Neuronal stem cell (in vitro differentiated cells): Measurements from ENCODE around the gene KCNT2.

Experiments
- DNase-seq: peaks from one replicate; pipeline ENCODE4 v3.0.0-alpha.2; 2013; ENCODE audit warnings: low spot score
- H2AFZ ChIP-seq: one replicate; pipeline ENCODE4 v1.6.1; 2013; ENCODE audit warnings: mild to moderate bottlenecking, low read length, inconsistent platforms
- H2AK5ac ChIP-seq: 2 replicates; pipeline ENCODE4 v1.6.1; 2013; ENCODE audit warnings: low read depth, mild to moderate bottlenecking, inconsistent platforms, low read length, moderate library complexity, mixed read lengths
- H2BK120ac ChIP-seq: 2 replicates; pipeline ENCODE4 v1.6.1; 2013; ENCODE audit warnings: low read depth, mild to moderate bottlenecking, inconsistent platforms, low read length, moderate library complexity, mixed read lengths
- H2BK12ac ChIP-seq: one replicate; pipeline ENCODE4 v1.6.1; 2013; ENCODE audit warnings: low read length, inconsistent platforms
- H2BK15ac ChIP-seq: 2 replicates; pipeline ENCODE4 v1.6.1; 2013; ENCODE audit warnings: mild to moderate bottlenecking, low read length, inconsistent platforms, mixed read lengths
- H2BK5ac ChIP-seq: one replicate; pipeline ENCODE4 v1.6.1; 2013; ENCODE audit warnings: inconsistent platforms, mild to moderate bottlenecking, low read length, moderate library complexity
- H3K14ac ChIP-seq: one replicate; pipeline ENCODE4 v1.6.1; 2013; ENCODE audit warnings: low read length, inconsistent platforms
- H3K18ac ChIP-seq: 2 replicates; pipeline ENCODE4 v1.6.1; 2013; ENCODE audit warnings: low read length, inconsistent platforms
- H3K23ac ChIP-seq: 2 replicates; pipeline ENCODE4 v1.6.1; 2013; ENCODE audit warnings: low read depth, mild to moderate bottlenecking, mixed read lengths, low read length, inconsistent platforms; ENCODE audit not compliant: poor library complexity
- H3K27ac ChIP-seq: replicated peaks from 3 replicates; pipeline ENCODE4 v1.5.1; 2013; ENCODE audit warnings: low read length, inconsistent platforms
- H3K27me3 ChIP-seq, 3 experiments: 2 replicates each; pipeline ENCODE4 v1.6.1; 2013; ENCODE audit warnings: low read length in 3 of 3, mild to moderate bottlenecking in 2 of 3, inconsistent platforms in 1 of 3, low read depth in 1 of 3, mixed read lengths in 1 of 3, moderate library complexity in 1 of 3; ENCODE audit not compliant: control insufficient read depth in 3 of 3, insufficient read depth in 3 of 3
- H3K36me3 ChIP-seq, 2 donors: replicated peaks in 1 of 2; 2 replicates each; pipeline ENCODE4 v1.6.1; 2013; ENCODE audit warnings: low read length in 2 of 2; ENCODE audit not compliant: control insufficient read depth in 2 of 2, insufficient read depth in 2 of 2
- H3K4ac ChIP-seq: 2 replicates; pipeline ENCODE4 v1.6.1; 2013; ENCODE audit warnings: inconsistent platforms, mild to moderate bottlenecking, low read length, moderate library complexity
- H3K4me1 ChIP-seq, 2 donors: 1 replicate in 1 of 2; 2 replicates in 1 of 2; pipeline ENCODE4 v1.6.1; 2013; ENCODE audit warnings: low read length in 2 of 2, low read depth in 1 of 2; ENCODE audit not compliant: control insufficient read depth in 2 of 2, insufficient read depth in 1 of 2
- H3K4me2 ChIP-seq: one replicate; pipeline ENCODE4 v1.6.1; 2013; ENCODE audit warnings: mild to moderate bottlenecking, low read length, inconsistent platforms; ENCODE audit not compliant: insufficient read depth, poor library complexity, severe bottlenecking
- H3K4me3 ChIP-seq, 2 donors: 2 replicates each; pipeline ENCODE4 v1.5.1; 2013; ENCODE audit warnings: low read length in 2 of 2, mild to moderate bottlenecking in 2 of 2, inconsistent platforms in 1 of 2, moderate library complexity in 1 of 2
- H3K79me1 ChIP-seq: one replicate; pipeline ENCODE4 v1.6.1; 2013; ENCODE audit warnings: low read depth, mild to moderate bottlenecking, inconsistent platforms, low read length, moderate library complexity
- H3K9ac ChIP-seq: one replicate; pipeline ENCODE4 v1.6.1; 2013; ENCODE audit warnings: mild to moderate bottlenecking, low read depth, low read length, inconsistent platforms; ENCODE audit not compliant: poor library complexity
- H3K9me3 ChIP-seq, 2 donors: replicated peaks in 1 of 2; 2 replicates each; pipeline versions ENCODE3 to v1.6.1; 2013; ENCODE audit warnings: low read length in 2 of 2, mild to moderate bottlenecking in 2 of 2, inconsistent platforms in 1 of 2, low read depth in 1 of 2, mixed read lengths in 1 of 2, moderate library complexity in 1 of 2; ENCODE audit not compliant: control insufficient read depth in 2 of 2, insufficient read depth in 1 of 2
- H4K8ac ChIP-seq: one replicate; pipeline ENCODE4 v1.6.1; 2013; ENCODE audit warnings: low read depth, mild to moderate bottlenecking, inconsistent platforms, low read length, moderate library complexity
- H4K91ac ChIP-seq: one replicate; pipeline ENCODE4 v1.6.1; 2013; ENCODE audit warnings: low read length, low read depth, mild to moderate bottlenecking, inconsistent platforms; ENCODE audit not compliant: poor library complexity
- WGBS, 2 donors: extraction: QIAGEN DNeasy Blood & Tissue Kit; methylation state at CpG; one replicate each; pipeline ENCODE4 v1.1.7; 2013; ENCODE audit warnings: missing lambda C conversion rate in 2 of 2, mixed read lengths in 1 of 2; ENCODE audit not compliant: insufficient read length in 2 of 2, insufficient replicate concordance in 1 of 2; ENCODE audit errors: extremely low coverage in 2 of 2; 5-methylcytosine and 5-hydroxymethylcytosine counted together

The KCNT2 gene

GRCh38 chr1:196438329-196438728, 169.9 kb downstream of the KCNT2 start:
- Histone ChIP-seq H2BK12ac (no peak overlapping the region), H3K14ac (no peak overlapping the region), H3K27ac (no peak overlapping the region), H3K18ac (no peak overlapping the region), H2AK5ac (no peak overlapping the region), H2AFZ (no peak overlapping the region), H3K36me3 (no peaks in the 10 kb centered on the region), H2BK5ac (no peak overlapping the region), H3K27me3 (no peaks in the 10 kb centered on the region), H3K4me3 (no peak overlapping the region), H3K9me3 (no peaks in the 10 kb centered on the region), H4K91ac (no peak overlapping the region), H2BK15ac (no peak overlapping the region), H2BK120ac (no peak overlapping the region), H3K79me1 (no peaks in the 10 kb centered on the region), H3K4me2 (no peak overlapping the region), H3K23ac (no peak overlapping the region), H4K8ac (no peak overlapping the region), H3K4me1 (no peaks in the 10 kb centered on the region), H3K9ac (no peak overlapping the region), H3K4ac (no peak overlapping the region)
- WGBS, 2 donors: no CpG with 5 or more reads among the region's 2 CpGs
- DNase-seq: no peak

GRCh38 chr1:196437671-196438070, 170.6 kb downstream of the KCNT2 start:
- no peaks in the 10 kb centered on the region for H3K27me3 ChIP-seq
- no peak overlapping the region for H3K4me2 ChIP-seq
- H3K27ac ChIP-seq: no peak overlapping the region
- H2AFZ ChIP-seq: no peak overlapping the region
- H3K4me3 ChIP-seq: no peak overlapping the region
- H3K23ac ChIP-seq: no peak overlapping the region
- H2AK5ac ChIP-seq: no peak overlapping the region
- no peak overlapping the region for H2BK12ac ChIP-seq
- no peak for DNase-seq
- H3K4ac ChIP-seq: no peak overlapping the region
- H2BK120ac ChIP-seq: no peak overlapping the region
- no peaks in the 10 kb centered on the region for H3K9me3 ChIP-seq
- no peak overlapping the region for H3K9ac ChIP-seq
- no peak overlapping the region for H2BK15ac ChIP-seq
- H2BK5ac ChIP-seq: no peak overlapping the region
- H3K36me3 ChIP-seq: no peaks in the 10 kb centered on the region
- H3K18ac ChIP-seq: no peak overlapping the region
- no peaks in the 10 kb centered on the region for H3K79me1 ChIP-seq
- H4K91ac ChIP-seq: no peak overlapping the region
- H3K14ac ChIP-seq: no peak overlapping the region
- no peaks in the 10 kb centered on the region for H3K4me1 ChIP-seq
- no peak overlapping the region for H4K8ac ChIP-seq

GRCh38 chr1:196433000-196433399, 175.2 kb downstream of the KCNT2 start:
- H2BK120ac ChIP-seq: no peak overlapping the region
- H3K27me3 ChIP-seq: no peaks in the 10 kb centered on the region
- no peak overlapping the region for H3K4me2 ChIP-seq
- H3K9ac ChIP-seq: no peak overlapping the region
- no peaks in the 10 kb centered on the region for H3K79me1 ChIP-seq
- H3K4ac ChIP-seq: no peak overlapping the region
- no peaks in the 10 kb centered on the region for H3K9me3 ChIP-seq
- no peak overlapping the region for H3K4me3 ChIP-seq
- peaks cover 0 to 3% of the 10 kb centered on the region in 2 donors for H3K36me3 ChIP-seq
- H3K14ac ChIP-seq: no peak overlapping the region
- H4K91ac ChIP-seq: no peak overlapping the region
- no peak overlapping the region for H2BK12ac ChIP-seq
- H3K18ac ChIP-seq: no peak overlapping the region
- peaks cover 0 to 3% of the 10 kb centered on the region in 2 donors for H3K4me1 ChIP-seq
- H3K27ac ChIP-seq: no peak overlapping the region
- no peak overlapping the region for H3K23ac ChIP-seq
- H2AFZ ChIP-seq: no peak overlapping the region
- no peak overlapping the region for H2AK5ac ChIP-seq
- H4K8ac ChIP-seq: no peak overlapping the region
- no peak for DNase-seq
- no peak overlapping the region for H2BK5ac ChIP-seq
- no peak overlapping the region for H2BK15ac ChIP-seq

DNA sequence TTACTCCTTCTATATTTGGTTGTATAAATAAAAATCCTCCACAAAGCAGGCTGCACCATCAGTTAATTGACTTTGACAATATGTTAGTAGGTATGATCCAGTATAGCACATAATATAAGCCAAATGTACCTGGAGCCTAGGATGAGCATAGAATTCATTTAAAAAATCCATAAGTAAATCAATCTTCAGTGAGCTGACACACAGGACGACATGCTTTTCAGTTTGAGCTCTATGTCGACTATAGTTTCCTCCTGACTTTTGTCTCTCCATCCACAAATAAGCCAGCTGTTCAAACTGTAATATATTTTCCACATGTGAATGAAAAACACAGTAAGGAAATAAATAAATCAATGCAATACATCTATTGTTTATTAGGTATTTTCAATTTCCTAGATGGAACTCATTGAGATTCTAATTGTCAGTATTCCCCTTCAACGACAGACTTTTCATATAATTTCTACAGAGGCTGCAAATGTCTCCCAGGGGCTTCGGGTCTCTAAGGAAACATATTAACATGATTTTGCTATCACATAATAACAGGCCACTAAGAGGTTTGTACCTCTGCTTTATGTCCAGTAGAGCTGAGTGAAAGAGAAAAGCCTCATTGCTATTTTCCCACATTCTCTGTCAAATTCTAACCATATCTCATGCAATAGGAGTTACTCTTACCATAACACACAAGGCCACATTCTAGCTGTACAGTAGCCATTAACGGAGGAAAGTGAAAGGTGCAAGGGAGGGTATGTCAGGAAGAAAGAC, 180.1 kb downstream of the KCNT2 start:
- Histone ChIP-seq H3K36me3 (peaks cover 0 to 25% of the 10 kb centered on the region in 2 donors), H3K14ac (no peak overlapping the region), H3K4ac (no peak overlapping the region), H2BK5ac (no peak overlapping the region), H2AFZ (no peak overlapping the region), H3K4me2 (no peak overlapping the region), H3K4me1 (peaks cover 0 to 3% of the 10 kb centered on the region in 2 donors), H3K18ac (no peak overlapping the region), H3K9me3 (no peaks in the 10 kb centered on the region), H3K79me1 (no peaks in the 10 kb centered on the region), H3K4me3 (no peak overlapping the region), H2BK12ac (no peak overlapping the region), H2BK120ac (no peak overlapping the region), H3K23ac (no peak overlapping the region), H3K27me3 (no peaks in the 10 kb centered on the region), H2AK5ac (no peak overlapping the region), H4K91ac (no peak overlapping the region), H3K27ac (no peak overlapping the region), H3K9ac (no peak overlapping the region), H4K8ac (no peak overlapping the region), H2BK15ac (no peak overlapping the region)
- no CpG with 5 or more reads among the region's 5 CpGs for WGBS, 2 donors
- DNase-seq: no peak
